Prostate gland (tissue), 2 donors: ENCODE data around the gene XXYLT1.
"Not testable (repeated sequence)": the region's sequence is repeated elsewhere in the genome, so short reads cannot be mapped to it uniquely, and the experiment has no call there.

Experiments used
- CTCF ChIP-seq, 4 experiments: fragments of 200-600 bp in 2 of 4; fragments of 450-650 bp in 2 of 4; sonication (generic) in 2 of 4; IDR thresholded peaks; 1 replicate in 3 of 4; 2 replicates in 1 of 4; pipeline ENCODE4 v1.5.1; 2016 to 2019; ENCODE audit warnings: antibody characterized with exemption in 4 of 4, mild to moderate bottlenecking in 2 of 4, moderate library complexity in 2 of 4
- POLR2AphosphoS5 ChIP-seq: sonication (generic); formaldehyde crosslinking; IDR thresholded peaks from one replicate; pipeline ENCODE4 v1.6.1; 2017; ENCODE audit warnings: antibody characterized with exemption

DNA sequence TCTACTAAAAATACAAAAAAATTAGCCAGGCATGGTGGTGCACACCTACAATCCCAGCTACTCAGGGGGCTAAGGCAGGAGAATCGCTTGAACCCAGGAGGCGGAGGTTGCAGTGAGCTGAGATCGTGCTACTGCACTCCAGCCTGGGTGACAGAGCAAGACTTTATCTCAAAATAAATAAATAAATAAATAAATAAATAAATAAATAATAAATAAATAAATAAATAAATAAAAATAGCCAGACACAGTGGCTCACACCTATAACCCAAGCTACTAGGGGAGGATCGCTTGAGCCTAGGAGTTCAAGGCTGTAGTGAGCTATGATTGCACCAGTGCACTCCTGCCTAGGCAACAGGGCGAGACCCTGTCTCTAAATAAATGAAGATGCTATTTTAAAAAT, 19.7 kb upstream of the XXYLT1 start:
- TF ChIP-seq CTCF (IDR thresholded peaks at IDR 0.05); POLR2AphosphoS5: not testable (repeated sequence)
